ENCODE measurements around the gene NR5A1.

Gene NR5A1

DNA sequence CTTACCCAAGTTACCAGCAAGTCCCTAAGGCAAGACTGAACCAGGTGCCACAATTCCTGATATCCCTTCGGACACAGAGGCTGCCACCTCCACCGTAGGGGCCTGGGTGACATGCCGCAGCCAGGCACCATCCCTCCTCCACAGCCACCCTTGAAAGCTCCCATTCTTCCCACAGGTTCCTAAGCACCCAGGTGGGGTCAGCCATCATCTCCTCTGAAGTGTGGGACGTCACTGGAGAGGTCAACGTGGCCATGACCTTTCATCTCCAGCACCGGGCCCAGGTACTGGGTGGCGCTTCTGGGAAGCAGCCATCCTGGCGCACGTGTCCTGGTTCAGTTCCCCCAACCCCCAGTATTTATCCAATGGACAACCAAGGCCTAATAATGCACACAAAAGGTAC, 48.8 kb downstream of the NR5A1 start:
- no peak for DNase-seq (ENCODE audit: low read depth in 2 of 2)

DNA sequence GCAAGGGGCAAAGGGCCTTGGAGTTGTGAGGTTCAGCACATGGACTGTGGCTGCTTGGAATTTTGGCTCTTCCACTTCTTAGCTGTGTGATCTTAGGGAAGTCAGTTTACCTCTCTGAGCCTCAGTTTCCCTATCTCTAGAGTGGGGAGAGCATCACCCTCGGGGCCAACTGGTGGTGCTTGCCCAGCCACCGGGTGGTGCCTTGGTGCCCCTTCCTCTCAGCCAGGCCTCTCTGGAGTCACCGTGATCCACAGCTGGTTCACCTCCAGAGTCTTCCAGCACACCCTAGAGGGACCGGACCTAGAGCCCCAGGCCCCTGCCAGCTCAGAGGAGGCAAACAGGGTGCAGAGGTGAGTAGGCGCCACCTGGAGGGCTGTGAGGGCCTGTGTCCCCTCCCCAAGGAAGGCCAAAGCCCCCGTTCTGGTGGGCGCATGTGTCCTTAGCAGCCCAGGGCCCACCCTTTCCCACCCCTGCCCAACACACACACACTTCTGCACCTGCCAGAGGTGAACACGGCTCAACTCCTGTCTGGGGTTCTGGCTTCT, 49.2 kb downstream of the NR5A1 start:
- no peak for DNase-seq (ENCODE audit: low read depth in 2 of 2)

DNA sequence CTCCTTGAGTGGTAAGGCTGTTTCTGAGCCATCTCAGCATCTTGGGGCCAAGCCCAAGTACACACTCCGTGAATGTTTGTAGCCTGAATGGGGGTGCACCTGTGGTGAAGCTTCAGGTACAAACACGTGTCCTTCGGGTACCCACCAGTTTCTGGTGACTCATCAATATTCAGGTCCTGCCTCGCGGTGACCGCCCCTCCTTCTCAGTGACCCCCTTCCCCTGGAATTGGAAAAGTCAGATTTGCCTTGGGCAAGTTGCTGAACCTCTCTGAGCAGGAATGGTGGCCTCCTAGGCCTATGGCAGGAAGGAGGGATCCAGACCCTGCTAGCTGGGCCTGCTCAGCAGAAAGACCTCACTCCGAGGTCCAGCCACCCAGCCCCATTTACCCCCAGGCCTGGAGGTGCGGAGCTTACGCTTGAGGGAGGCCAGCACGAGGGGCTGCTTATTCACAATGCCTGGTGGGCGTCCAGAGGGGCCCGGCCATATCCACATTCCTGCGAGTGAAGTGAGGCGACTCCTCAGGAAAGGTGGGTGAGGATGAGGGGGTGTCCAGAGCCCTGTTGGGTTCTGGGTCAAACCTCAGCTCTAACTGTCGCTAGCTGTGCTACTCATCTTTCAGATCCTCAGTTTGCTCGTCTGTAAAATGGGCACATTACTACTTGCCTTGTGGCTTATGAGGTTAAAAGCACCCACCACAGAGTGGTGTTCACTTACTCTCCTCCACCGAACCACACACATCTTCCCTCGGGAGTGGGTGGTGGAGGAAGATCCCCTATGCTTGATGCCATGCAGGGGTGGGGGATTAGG, 49.9 kb downstream of the NR5A1 start:
- DNase-seq (ENCODE audit: low read depth in 2 of 2), result no peak

DNA sequence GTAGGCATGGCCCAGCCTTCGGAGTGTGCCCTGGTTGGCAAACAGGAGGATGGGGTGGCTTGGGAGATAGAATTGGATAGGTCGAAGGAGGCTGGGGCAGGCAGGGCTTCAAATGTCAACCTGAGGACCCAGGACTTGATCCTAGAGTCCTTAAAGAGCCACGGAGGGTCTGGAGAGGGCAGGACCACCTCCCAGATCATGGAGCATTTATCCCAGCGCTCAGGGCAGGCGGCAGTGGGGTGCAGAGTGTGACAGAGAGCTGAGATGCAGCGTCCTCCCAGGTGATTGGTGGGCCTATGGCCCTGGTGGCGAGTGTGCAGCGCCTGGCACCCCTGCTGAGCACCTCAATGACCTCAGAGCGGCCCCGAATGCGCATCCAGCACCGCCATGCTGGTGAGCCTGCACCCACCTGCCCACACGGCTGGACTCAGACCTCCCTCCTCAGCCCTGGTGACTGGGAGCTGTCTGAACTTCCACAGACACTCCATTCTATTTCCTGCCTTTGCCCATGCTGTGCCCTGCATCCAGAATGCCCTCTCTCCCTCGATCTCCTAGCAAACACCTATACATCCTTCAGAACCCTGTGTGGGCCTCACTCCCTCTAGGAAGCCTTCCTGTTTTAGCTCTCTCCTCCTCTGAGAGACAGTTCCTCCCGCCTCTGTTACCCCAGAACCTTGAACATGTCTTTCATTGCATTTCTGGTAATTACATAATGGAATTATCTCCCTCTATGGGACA, 50.7 kb downstream of the NR5A1 start:
- DNase-seq (ENCODE audit: low read depth in 2 of 2), result no peak

DNA sequence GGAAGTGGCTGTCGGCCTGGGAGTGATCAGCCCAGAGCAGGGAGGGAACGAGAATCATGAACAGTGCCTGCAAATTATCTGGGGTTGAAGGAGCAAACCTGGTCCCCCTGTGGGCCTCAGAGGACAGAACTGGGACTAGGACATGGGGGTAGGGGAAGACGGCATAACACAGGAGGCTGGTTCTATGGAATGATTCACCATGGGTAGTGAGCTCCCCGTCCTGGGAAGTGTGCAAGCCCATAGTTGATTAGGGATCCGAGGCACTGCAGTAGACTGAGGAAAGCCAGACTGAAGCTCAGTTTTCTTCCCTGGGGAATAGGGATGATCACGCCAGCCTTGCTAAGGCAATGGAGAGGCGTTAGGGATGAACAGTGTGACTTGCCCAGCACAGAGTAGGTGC, 51.4 kb downstream of the NR5A1 start:
- no peak for DNase-seq (ENCODE audit: low read depth in 2 of 2)

DNA sequence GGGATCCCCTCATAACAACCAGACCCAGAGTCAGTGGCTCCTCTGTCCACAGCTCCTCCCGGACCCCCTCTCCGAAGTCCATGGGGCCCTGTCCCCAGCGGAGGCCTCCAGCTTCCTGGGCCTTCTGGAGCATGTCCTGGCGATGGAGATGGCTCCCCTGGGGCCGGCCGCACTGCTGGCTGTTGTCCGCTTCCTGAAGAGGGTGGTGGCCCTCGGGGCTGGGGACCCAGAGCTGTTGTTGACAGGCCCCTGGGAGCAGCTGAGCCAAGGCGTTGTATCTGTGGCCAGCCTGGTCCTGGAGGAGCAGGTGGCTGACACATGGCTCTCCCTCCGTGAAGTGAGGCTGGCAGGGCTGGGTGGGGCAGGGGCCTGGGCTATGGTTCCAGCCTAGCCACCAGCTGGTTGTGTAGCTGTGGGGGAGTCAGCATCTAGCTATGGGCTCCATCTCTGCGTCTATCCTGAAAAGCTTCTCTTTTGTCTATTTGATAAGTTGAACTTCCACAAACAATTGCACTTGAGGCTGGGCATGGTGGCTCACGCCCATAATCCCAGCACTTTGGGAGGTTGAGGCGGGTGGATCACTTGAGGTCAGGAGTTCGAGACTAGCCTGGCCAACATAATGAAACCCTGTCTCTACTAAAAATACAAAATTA, 52.3 kb downstream of the NR5A1 start:
- DNase-seq (ENCODE audit: low read depth in 2 of 2), result no peak

DNA sequence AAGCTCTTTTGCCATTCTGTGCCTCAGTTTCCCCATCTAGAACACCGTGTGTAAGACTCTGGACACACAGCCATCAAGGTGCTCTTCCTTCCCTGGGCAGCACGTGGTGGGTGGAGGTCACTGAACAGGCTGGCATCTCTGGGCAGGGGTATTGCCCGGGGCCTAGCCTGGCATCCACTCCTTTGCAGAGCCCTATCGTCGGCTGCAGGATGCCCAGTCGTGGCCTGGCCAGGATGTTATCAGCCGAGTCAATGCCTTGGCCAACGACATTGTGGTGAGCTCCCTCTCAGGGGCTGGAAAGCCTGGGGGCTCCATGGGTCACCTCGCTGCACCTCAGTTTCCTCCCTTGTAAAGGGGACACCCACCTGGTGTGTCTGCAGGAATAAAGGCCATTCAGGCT, 52.9 kb downstream of the NR5A1 start:
- no peak for DNase-seq (ENCODE audit: low read depth in 2 of 2)

DNA sequence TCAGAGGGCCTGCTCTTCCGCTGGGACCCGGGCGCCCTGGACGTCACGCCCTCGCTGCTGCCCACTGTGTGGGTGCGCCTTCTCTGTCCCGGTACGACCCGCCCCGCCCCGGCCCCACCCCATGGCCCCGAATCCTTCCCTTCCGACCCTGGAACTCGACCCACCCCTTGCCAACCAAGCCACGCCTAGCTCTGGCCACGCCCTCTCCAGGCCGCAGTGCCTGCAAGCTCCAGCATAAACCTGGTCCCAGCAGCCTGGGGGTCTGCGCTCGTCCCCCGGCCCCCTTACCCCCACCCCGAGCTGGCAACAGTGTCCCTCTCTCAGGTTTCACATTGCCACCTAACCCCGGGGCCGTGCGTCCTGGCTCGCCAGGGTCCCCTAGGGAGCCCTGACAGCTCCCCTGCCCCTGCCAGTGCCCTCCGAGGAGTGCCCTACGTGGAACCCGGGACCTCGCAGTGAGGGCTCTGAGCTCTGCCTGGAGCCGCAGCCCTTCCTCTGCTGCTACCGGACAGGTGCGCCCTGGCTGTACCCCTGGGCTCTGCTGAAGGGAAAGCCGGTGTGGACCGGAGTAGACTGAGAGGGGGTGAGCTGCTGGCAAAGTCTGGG, 53.5 kb downstream of the NR5A1 start:
- DNase-seq (ENCODE audit: low read depth in 2 of 2), result no peak

DNA sequence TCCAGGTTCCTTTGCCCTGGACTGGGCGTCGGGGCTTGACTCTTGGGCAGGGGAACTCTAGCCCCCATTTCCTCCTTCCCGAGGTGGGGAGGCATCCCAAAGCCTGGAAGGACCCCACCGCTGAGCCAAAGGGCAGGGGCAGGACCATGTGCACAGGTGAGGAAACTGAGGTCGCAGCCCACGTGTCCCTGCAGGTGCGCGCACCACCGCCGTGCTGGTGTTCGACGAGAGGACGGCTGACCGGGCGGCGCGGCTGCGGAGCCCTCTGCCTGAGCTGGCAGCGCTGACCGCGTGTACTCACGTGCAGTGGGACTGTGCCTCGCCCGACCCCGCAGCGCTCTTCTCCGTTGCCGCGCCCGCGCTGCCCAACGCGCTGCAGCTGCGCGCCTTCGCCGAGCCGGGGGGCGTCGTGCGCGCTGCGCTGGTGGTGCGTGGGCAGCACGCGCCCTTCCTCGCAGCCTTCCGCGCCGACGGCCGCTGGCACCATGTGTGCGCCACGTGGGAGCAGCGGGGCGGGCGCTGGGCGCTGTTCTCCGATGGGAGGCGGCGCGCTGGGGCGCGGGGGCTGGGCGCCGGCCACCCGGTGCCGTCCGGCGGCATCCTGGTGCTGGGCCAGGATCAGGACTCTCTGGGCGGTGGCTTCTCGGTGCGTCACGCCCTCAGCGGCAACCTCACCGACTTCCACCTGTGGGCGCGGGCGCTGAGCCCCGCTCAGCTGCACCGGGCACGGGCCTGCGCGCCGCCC, 54.2 kb downstream of the NR5A1 start:
- no peak for DNase-seq (ENCODE audit: low read depth in 2 of 2)

DNA sequence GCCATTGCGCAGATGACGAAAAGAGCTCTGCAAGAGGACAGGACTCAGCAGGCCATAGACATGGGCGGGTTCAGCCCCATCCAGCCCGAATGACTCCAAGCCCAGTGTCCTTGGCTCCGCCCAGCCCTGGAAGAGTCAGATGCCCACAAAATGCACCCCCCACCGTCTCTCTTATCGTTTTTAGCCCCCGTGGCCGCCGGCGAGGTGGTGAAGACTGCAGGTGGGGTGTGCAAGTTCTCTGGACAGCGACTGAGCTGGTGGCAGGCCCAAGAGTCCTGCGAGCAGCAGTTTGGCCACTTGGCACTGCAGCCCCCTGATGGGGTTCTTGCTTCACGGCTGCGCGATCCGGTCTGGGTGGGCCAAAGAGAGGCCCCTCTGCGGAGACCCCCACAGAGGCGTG, 54.9 kb downstream of the NR5A1 start:
- no peak for DNase-seq (ENCODE audit: low read depth in 2 of 2)

DNA sequence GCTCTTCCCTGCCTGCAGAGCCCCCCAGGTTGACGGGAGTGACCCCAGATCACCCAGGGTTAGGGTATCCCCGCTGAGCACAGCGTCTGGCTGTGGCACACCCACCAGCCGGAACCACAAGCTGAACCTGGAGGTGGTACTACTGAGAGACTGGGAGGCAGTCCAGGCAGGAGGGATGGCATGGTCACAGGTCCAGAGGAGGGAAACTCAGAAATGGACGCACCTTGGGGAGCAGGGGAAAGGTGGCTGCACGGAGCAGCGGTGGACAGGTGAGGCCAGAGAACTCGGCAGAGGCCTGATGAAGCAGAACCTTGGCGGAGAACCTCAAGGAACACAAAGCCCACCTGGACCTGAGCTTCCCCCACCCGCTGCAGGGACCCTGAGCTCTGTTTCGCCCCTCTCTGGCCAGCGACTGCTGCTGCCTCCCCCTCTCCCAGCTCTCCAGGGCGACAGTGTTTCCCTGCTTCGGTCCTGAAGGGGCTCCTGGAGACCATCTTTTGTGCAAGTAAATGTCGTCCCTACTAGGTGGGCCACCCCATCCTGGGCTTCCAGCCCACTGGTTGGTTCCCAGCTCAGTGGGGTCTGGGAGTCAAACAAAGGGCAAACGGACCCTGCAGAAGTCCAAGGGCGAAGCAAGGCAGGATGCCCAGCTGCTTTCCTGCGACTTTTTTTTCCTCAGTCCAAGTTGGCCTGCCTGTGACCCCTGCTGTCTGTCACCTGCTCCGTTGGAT, 56.1 kb downstream of the NR5A1 start:
- no peak for DNase-seq (ENCODE audit: low read depth in 2 of 2)

DNA sequence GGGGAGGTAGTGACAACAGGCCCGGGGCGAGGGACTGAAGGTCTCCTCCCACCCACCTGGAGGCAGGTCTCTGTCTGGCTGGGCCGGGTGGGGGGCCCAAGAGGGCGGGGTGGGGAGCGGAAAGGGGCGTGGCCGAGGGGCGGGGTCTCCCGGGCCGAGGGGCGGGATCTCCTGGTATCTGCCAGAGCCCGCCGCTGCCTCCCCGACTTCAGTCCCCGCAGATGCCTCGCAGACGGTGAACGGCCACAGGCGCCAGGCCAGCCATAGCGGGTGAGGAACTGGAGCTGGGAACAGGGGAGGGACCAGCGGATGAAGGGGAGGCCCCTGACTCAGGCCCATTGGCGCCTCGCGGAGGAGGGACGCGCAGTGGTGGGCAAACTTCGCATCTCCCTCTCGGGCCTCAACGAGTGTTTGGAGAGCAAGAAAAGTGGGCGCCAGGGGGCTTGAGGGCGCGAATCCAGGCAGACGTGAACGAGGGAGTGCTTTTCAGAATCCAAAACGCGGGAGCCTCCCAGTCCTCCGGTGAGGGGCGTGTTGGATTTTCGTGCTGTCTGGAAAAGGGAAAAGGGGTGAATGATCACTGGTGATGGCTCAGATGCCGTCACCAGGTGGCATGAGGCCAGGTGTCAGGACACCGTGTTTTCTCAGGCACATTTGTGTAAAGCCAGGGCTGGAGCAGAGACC, 56.8 kb downstream of the NR5A1 start, which contains the start of gene ADGRD2:
Gene ADGRD2, plus strand, starts transcription at position 211 of the 684 bp plus-strand sequence. CDS start 1,216 bp downstream, outside the sequence.
- no peak for DNase-seq (ENCODE audit: low read depth in 2 of 2)

DNA sequence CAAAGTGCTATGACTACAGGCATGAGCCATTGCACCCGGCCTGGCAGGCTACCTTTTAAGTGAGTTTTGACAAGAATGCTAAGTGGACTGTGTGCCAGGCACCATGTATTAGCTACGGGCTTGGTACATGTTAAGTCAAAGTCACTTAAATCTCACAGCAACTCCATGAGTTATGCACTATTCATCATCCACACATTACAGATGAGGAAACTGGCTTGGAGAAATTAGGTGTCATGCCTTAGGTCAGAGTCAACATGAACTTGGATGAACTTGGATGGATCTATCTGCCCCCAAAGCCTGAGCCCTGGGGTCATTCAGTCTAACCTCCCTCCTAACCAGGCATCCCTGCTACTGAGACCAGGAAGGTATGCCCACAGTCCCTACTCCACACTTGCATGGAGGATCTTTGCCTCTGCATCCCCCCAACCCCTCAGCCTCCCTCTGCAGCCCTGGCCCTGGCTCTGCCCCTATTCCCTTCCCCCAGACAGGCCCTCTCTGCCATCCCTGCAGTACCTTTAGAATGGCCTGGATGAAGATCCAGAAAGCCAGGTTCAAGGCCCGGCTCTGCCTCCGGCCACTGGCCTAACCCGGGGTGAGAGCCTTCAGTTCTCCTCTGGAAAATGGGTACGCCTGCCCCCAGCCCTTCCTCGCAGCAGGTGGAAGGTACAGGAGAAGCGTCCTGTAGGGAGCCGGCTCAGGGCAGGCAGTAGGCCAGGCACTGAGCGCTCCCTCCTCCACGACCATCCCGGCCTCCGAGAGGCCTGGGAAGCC, 57.6 kb downstream of the NR5A1 start:
- no peak for DNase-seq (ENCODE audit: low read depth in 2 of 2)

DNA sequence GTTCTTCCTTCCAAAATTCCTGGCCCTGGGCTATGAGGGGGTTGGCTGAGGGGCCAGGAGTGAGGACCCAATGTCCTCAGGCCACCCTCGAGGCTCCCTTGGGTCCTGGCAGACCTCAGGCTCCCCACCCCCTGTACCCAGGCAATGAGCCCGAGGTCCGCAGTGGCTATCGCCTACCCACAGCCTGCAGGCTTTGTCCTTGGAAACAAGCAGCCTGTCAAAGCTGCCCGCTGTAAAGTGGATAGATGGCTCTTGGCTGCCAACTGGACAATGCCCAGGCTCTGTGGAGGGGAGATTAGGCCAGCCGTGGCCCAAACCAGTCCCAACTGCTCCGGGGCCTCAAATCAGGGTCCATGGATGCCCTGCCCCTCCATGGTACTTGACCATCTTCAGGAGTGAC, 59.2 kb downstream of the NR5A1 start:
- no peak for DNase-seq (ENCODE audit: low read depth in 2 of 2)

DNA sequence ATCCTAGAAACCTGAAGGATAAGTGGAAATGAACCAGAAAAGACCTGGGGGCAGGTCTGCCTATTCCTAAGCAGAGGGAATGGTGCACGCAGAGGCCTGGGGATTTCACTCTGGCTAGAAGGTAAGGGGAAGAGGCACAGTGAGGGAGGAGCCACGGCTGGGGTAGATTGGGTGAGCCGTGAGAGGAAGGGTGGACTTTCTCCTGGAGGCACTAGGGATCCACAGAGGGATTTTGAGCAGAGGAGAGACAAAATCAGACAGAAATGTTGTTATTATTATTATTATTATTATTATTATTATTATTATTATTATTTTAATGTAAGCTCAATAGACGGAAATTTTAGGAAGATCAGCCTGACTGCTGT, 59.9 kb downstream of the NR5A1 start:
- no peak for DNase-seq (ENCODE audit: low read depth in 2 of 2)

DNA sequence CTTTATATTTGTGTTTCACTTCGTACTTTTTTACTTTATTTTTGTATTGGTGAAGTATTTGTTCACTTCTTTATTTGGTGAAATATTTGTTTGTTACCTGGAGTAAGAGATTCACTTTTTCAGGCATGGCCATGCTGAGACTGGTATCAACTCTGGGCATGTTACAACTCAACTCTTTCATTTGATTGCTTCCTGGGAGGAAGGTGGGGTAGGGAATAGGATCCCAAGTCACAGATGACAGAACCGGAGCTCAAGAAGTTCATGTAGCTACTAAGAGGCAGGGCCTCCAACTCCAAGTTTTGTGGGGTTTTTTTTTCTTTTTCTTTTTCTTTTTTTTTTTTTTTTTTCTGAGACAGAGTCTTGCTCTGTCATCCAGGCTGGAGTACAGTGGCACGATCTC, 63.0 kb downstream of the NR5A1 start:
- DNase-seq (ENCODE audit: low read depth in 2 of 2), result no peak

DNA sequence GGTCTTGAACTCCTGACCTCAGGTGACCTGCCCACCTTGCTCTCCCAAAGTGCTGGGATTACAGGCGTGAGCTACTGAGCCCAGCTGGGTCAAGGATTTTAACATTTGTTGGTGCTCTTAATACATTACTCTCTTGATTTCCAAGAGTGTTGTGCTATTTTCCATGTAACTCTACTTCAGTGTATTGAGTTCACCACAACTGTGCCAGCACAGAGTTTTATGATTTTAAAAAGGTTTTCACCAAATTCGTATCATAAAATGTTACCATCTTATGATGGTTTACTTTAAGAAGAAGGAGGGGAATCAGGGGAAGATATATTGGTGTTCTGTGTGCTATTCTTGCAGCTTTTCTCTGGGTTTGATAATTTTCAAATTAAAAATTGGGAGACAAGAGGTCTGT, 63.6 kb downstream of the NR5A1 start:
- DNase-seq (ENCODE audit: low read depth in 2 of 2), result no peak

DNA sequence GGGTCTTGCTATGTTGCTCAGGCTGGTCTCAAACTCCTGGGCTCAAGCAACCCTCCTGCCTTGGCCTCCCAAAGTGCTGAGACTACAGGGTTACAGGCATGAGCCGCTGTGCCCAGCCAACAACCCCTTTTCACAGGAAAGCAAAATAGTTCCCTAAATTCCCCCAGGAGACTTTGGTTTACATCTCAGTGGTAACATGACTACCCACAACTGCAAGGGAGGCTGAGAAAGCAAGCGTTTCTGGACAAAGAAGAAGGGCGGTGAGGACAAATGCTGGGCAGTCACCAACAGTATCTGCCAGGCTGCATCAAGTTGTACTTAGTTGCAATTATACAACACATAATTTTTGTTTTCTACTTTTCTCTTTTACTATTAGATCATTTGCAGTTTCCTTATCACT, 64.4 kb downstream of the NR5A1 start:
- no peak for DNase-seq (ENCODE audit: low read depth in 2 of 2)

DNA sequence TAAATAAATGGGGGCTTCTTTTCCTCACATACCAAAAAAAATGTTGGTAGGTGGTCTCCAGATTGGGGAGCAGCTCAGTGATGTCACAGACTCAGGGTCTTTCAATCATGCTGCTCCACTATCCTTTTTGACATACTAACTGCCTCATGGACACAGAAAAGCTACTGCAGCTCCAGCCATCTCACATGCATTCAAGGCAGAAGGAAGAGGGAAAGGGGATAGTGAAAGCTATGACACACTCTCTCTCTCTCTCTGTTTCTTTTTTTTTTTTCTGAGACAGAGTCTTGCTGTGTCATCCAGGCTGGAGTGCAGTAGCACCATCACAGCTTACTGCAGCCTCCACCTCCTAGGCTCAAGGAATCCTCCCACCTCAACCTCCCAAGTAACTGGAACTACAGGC, 64.8 kb downstream of the NR5A1 start:
- no peak for DNase-seq (ENCODE audit: low read depth in 2 of 2)
